Prostate gland (tissue), 2 donors: Measurements from ENCODE around the gene LIPC.

Source experiments
- POLR2A ChIP-seq: fragments of 450-650 bp; IDR thresholded peaks from one replicate; pipeline ENCODE4 v1.6.1; 2016; ENCODE audit warnings: antibody characterized with exemption, mild to moderate bottlenecking
- POLR2AphosphoS5 ChIP-seq: sonication (generic); formaldehyde crosslinking; IDR thresholded peaks from one replicate; pipeline ENCODE4 v1.6.1; 2017; ENCODE audit warnings: antibody characterized with exemption
- TF ChIP-seq, protein P1 (sequence below), 4 experiments: fragments of 200-600 bp in 2 of 4; fragments of 450-650 bp in 2 of 4; sonication (generic) in 2 of 4; IDR thresholded peaks; 1 replicate in 3 of 4; 2 replicates in 1 of 4; pipeline ENCODE4 v1.5.1; 2016 to 2019; ENCODE audit warnings: antibody characterized with exemption in 4 of 4, mild to moderate bottlenecking in 2 of 4, moderate library complexity in 2 of 4

DNA sequence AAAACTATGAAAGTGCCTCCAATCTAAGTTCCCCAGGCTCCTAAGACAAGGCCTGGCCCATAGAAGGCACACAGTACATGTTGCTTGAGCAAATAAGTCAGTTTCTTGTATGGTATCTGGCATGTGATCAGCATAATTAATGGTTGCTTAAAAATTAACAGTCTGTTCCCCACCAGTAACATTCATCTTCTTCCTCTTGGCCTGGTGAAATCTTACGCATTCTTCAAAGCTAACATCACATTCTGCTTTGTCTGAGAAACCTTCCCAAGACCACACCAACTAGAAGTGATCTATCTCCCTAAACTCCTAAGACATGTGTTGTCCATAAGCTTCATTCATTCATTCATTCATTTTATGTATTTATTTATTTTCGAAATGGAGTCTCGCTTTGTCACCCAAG lies 48.1 kb downstream of the LIPC start:
- TF ChIP-seq, protein P1, sequence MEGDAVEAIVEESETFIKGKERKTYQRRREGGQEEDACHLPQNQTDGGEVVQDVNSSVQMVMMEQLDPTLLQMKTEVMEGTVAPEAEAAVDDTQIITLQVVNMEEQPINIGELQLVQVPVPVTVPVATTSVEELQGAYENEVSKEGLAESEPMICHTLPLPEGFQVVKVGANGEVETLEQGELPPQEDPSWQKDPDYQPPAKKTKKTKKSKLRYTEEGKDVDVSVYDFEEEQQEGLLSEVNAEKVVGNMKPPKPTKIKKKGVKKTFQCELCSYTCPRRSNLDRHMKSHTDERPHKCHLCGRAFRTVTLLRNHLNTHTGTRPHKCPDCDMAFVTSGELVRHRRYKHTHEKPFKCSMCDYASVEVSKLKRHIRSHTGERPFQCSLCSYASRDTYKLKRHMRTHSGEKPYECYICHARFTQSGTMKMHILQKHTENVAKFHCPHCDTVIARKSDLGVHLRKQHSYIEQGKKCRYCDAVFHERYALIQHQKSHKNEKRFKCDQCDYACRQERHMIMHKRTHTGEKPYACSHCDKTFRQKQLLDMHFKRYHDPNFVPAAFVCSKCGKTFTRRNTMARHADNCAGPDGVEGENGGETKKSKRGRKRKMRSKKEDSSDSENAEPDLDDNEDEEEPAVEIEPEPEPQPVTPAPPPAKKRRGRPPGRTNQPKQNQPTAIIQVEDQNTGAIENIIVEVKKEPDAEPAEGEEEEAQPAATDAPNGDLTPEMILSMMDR (IDR thresholded peaks at IDR 0.05): no peak
- TF ChIP-seq POLR2AphosphoS5: no peak
- no peak for TF ChIP-seq POLR2A
